Astrocyte of the hippocampus (primary cell): ENCODE data around the gene PTGDS.

Source experiments
- DNase-seq: peaks from one replicate; pipeline ENCODE4 v3.0.0; 2011; ENCODE audit warnings: low read depth, low spot score

PTGDS gene

DNA sequence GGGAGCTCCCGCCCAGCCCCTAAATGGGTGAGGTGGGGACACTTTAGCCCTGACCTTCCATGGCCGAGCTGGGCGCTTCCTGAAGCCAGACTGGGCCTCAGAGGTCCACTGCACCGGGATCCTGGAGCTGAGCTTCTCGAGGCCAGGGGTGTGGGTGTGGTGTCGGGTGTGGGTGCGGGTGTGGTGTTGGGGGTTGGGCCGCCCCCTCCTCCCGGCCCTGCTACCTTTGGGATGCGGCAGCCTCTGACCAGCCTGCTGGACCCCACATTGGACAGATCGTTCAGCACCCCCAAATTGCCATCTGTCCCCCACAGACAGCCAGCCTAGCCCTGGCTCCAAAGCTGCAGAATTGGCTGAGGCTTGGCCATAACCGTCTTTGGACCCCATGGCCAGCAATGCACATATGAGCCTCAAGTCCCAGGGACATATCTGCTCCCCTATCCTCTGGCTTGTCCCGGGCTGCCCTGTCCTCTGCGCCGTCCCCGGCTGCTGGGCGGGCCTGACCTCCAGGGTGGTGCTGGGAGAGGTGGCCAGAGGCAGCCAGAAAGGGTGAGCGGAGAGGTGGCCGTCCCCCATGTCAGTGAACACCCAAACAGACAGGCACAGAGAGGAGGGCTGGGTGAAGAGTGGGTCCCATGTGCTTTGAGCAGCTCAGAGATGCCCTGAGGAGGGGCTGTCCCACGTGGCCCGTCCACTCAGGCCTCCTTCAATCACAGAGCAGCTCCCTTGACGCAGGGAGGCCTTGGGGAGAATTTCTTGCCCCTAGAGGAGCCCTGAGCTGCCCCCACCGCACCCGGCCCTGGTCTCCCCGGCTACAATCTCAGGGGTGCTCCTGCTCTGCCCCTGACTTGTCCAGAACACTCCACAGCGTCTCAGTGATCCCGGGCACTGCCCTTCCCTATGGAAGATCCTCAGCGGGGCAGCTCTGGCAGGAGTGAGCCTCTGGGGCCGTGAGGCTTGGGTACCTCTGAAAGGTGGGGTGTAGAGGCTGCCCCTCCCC lies 3.4 kb upstream of the PTGDS start:
- no peak for DNase-seq

DNA sequence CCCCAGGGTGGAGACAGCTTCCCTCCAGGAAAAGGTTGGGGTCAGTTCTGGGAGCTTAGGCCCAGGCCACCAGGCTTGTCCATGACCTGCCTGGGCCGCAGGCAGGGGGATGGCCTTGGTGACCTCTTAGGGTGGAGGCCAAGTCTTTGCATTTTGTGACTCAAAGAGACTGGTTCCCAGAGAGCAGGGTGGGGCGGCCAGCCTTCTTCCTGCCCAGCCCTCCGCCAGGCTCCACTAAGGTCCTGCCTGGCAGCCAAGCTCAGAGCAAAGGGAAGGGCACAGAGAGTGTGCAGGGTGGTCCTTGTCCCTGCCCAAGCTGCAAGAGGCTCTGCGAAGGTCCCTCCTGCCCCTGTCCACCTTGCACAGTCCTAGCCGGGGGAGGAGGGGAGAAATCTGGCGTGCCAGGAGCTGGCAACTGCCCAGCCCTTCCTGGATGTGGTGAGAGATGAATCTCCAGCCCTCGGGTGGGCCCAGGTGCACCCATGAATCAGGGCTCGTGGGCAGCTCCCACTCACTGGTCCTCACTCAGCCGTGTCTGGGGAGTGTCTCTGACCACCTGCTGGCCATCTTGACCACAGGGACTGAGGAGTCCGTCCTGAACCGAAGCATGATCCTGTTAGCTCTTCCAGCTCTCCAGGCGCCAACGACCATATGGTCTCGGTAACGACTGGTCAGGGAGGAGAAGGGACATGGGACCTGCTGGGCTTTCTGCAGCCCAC lies 2.3 kb upstream of the PTGDS start:
- DNase-seq: no peak

DNA sequence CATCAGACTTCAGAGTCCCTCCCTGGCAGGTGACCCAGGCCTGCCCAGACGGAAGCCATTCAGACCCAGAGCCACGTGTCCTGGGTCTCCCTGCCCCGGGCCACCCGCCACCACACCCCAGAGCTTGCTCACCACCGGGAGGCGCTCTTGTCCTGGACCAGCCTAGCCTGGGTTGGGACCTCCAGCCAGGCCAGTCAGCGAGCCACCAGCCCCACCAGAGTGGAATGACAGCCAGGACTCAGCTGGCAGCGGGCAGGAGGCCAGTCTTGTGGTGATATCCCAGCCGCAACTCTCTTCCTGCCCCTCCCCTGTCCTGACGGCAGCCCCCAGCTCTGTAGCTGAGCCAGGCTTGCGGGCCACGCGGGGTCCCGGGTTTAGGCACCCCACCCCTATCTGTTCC lies 1.7 kb upstream of the PTGDS start:
- DNase-seq: peak; percentile 69

GRCh38 chr9:136977649-136978072 lies 357 bp downstream of the PTGDS start:
- DNase-seq: peak; percentile 33

- DNase-seq: peak; percentile 64
These were observed 965 bp downstream of the PTGDS start for GRCh38 chr9:136978073-136978864.

- DNase-seq: no peak
These were observed 1.7 kb downstream of the PTGDS start for GRCh38 chr9:136978865-136979544.

GRCh38 chr9:136979769-136980587 lies 2.7 kb downstream of the PTGDS start:
- DNase-seq: no peak

GRCh38 chr9:136980669-136981478 lies 3.6 kb downstream of the PTGDS start:
- no peak for DNase-seq

DNA sequence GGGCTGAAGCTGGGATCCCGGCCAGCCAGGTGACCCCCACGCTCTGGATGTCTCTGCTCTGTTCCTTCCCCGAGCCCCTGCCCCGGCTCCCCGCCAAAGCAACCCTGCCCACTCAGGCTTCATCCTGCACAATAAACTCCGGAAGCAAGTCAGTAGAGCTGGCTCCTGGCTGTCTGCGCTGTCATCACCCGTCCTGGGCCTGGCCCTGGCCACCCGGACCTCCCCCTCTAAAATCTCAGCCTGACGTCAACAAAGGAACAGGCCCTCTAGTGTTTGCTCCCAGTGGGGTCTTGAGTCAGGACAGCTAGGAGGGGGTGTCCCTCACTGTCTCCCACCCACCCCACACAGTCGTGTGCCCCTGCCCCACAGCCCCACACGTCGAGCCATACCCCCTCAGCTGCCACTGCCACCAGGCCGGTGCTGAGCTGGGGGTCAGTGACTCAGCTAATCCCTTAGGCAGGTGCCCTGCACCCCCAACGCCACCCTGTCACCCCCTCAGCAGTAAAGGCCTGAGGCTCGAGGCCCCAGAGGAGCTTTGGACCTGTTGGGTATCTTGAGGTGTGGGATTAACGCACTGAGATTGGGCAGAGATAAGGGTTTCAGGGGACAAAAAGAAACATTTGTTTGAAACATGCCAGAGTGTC lies 4.4 kb downstream of the PTGDS start:
- DNase-seq: no peak

DNA sequence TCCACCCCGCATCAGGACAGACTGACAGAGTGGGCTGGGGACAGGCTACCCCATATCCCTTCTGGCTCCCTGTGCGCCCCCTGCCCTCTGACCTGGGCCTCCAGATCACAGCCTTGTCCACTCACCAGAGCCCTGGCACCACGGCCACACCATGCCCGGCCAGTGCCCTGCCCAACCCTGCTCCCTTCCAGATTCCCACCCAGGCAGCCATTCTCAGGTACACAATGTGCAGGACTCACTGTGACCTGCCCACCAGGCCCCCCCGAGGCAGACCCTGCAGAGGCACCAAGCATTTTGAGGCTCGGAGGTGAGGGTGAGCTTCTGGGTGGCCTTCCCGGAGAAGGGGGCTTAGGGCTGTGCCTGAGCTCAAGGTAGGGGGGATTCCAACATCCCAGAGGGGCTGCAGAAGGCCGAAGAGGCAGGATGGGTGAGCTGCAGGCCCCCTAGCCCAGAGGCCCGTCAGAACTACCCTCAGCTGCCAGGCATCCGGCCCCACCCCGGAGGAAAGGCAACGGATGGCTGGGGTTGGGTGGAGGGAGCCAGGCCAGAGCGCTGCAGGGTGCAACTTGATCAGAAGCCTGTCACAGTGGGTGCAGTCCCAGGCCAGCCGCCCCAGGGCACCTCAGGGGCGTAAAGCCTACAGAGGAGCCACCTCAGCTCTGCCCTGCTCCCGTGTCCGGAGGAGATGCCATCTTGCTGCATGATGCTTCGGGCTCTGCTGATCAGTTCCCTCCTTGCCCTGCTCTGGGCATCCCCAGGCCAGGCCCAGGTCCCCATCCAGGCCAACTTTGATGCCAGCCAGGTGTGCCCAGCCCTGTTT lies 5.1 kb downstream of the PTGDS start, which contains the start of gene LCNL1:
LCNL1 (plus strand) TSS at position 762 of the 820 bp plus-strand sequence. CDS start 594 bp downstream, outside the sequence.
- no peak for DNase-seq

GRCh38 chr9:136983167-136983566 lies 5.9 kb downstream of the PTGDS start:
- no peak for DNase-seq

- no peak for DNase-seq
These were observed 6.5 kb downstream of the PTGDS start for GRCh38 chr9:136983656-136984314.

GRCh38 chr9:136984464-136985026 lies 7.2 kb downstream of the PTGDS start:
- no peak for DNase-seq

GRCh38 chr9:136985027-136985602 lies 7.8 kb downstream of the PTGDS start:
- no peak for DNase-seq

- no peak for DNase-seq
These were observed 8.5 kb downstream of the PTGDS start for GRCh38 chr9:136985853-136986252.

- no peak for DNase-seq
These were observed 11.6 kb downstream of the PTGDS start for GRCh38 chr9:136988872-136989271.
